ENCODE results near the gene DCAF11.

The DCAF11 gene

DNA sequence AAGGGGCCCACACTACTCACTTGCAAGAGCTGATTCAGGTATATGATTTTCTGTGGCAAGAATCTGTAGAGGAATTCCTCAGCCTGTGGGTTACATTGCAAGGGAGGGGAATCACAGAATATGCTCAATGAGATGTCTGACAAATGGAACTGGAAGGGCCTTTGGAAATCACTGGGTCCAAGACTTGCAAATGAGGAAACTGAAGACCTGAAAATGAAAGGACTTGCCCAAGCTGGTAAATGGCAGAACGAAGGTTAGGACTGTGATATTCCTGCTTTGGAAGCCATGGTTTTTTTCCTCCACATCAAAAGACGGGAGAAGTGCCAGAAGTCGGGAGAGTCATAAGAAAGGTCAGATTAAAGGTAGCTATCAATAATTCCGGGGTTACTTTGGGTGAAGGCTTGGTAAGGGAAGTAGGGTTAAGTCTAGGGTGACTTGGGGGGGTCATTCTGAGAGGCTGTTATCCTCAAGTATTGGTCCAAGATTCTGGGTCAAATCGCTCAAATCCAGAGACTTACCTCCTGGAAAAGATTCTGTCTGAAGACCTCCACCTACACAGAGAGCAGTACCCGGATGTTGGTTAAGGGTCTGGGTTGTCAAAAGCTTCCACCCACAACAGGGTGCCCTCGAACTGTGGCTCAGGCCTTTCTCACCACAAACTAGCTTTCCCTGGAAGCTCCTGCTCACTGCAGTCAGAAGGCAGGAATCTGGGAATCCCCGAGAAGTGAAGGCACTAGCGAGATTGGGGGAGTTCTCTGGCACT, 31.3 kb downstream of the DCAF11 start:
- DNase-seq (ENCODE audit: low read depth in 1 of 2, low spot score in 1 of 2), result no peak
- TF ChIP-seq JUND (IDR thresholded peaks at IDR 0.05; ENCODE audit: low read depth), result no peak
- in situ Hi-C loops (cut with HindIII; ENCODE audit: low pct_unique_long_range_greater_than_20kb, low sequenced_read_pairs), result no loop called here

DNA sequence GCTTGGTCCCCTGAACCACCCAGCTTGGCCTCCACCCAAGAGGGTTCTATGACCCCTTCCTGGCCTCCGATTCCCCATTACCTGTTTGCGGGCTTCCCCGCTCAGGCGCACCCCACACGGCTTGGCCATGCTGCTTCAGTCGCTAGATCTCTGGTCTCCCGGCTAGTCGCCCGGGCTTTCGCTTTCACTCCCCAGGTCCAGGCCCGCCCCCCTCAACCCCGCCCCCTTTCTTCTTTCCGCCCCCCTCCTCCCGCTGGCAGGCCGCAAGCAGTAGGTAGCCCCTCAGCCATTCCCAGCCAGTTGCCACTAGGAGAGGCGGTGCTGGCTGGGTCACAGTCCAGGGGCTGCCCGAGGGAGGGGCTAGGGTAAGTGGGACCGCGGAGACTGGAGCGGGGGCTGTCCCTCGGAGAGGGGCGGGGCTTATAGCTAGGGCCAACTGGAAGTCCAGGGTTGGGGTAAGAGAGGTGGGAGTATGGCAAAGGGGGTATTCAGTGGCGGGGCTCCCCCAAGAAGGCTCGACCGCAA, 31.9 kb downstream of the DCAF11 start, which contains the start of gene PSME2:
TSS of gene PSME2 (minus strand) at position 158 of the 525 bp plus-strand sequence. CDS start at position 129, 29 bp downstream.
- no peak for TF ChIP-seq JUND (IDR thresholded peaks at IDR 0.05; ENCODE audit: low read depth)
- in situ Hi-C loops (cut with HindIII; ENCODE audit: low pct_unique_long_range_greater_than_20kb, low sequenced_read_pairs), result no loop called here
- DNase-seq (ENCODE audit: low read depth in 1 of 2, low spot score in 1 of 2), result peak; percentile 81 to 97

DNA sequence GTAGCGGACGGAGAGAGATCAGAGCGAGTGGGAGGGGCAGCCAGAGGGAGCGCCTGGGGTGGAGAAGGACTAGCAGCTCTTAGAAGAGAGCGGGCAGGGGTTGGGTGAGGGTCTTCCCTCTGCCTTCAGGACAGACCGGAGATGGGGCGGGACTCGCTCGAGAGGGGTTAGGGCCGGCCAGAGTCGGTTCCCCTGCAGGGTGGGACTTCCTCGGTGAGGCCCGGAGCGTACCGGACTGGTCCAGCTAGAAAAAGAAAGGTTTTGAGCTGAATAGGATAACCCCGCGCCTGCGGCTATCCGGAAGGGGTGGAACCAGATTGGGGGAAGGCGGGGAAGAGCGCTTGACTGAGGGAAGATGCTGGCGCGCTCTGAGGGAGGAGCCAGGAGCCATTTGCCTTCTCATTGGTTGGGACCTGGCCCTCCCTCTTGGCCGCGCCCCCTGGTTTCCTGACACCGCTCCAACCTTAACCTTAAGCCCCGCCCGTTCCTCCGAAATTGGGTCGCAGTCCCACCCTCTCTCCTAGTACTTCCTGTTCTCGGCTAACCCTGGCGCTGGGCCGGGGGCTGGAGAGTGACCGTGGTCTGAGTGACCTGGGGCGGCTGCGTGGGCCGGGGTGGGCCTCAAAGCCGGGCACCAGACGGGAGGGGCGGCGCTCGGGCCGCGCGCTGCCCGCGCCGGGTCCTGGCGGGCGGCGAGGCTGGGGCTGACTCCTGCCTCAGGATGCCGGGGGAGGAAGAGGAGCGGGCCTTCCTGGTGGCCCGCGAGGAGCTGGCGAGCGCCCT, 32.6 kb downstream of the DCAF11 start, which contains the start of gene RNF31:
TSS of gene RNF31 (plus strand) at position 521 of the 783 bp plus-strand sequence. CDS start at position 722, 201 bp downstream.
- no peak for TF ChIP-seq JUND (IDR thresholded peaks at IDR 0.05; ENCODE audit: low read depth)
- DNase-seq (ENCODE audit: low read depth in 1 of 2, low spot score in 1 of 2), result peak; percentile 74 to 98
- in situ Hi-C loops (cut with HindIII; ENCODE audit: low pct_unique_long_range_greater_than_20kb, low sequenced_read_pairs), result no loop called here

DNA sequence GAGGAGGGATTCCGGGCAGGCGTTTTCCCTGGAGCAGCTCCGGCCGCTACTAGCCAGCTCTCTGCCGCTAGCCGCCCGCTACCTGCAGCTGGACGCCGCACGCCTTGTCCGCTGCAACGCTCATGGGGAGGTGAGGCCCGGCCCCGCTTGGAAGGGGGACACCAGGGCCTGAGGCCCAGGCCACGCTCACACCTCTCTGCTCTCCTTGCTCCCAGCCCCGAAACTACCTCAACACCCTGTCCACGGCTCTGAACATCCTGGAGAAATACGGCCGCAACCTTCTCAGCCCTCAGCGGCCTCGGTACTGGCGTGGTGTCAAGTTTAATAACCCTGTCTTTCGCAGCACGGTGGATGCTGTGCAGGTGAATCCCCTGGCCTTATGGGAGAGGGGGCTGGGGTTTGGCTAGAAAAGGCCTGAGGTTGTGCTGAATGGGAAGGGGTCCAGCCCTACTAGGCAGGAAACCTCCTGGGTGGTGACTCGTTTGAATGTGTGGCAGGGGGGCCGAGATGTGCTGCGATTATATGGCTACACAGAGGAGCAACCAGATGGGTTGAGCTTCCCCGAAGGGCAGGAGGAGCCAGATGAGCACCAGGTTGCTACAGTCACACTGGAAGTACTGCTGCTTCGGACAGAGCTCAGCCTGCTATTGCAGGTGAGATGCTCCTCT, 33.3 kb downstream of the DCAF11 start:
- DNase-seq (ENCODE audit: low read depth in 1 of 2, low spot score in 1 of 2), result no peak
- in situ Hi-C loops (cut with HindIII; ENCODE audit: low pct_unique_long_range_greater_than_20kb, low sequenced_read_pairs), result no loop called here
- TF ChIP-seq JUND (IDR thresholded peaks at IDR 0.05; ENCODE audit: low read depth), result no peak

DNA sequence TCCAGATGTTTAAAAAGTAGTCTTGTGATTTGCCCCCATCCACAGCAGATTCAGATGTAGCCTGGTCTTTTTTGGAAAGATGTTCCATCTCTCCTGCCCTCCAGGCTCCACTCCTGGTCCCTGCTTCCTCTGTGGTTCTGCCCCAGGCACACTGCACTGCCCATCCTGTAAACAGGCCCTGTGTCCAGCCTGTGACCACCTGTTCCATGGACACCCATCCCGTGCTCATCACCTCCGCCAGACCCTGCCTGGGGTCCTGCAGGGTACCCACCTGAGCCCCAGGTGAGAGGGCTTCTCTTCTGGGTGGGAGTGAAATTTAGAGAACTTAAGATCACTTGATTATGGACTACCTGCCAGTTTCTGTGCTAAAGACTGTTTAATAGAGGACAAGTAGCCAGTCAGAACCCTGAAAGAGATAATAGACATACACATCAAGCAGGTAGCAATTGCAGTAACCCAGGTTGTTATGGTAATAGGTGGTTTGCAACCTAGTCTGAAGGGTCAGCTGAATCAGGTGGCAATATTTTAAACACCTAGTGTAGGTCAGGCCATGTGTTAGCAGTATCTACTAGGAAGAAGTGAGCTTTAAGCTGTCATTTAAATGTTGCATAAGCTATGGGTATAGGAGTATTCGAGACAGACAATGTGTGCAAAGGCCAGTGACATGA, 34.9 kb downstream of the DCAF11 start:
- in situ Hi-C loops (cut with HindIII; ENCODE audit: low pct_unique_long_range_greater_than_20kb, low sequenced_read_pairs), result no loop called here
- DNase-seq (ENCODE audit: low read depth in 1 of 2, low spot score in 1 of 2), result no peak
- no peak for TF ChIP-seq JUND (IDR thresholded peaks at IDR 0.05; ENCODE audit: low read depth)

DNA sequence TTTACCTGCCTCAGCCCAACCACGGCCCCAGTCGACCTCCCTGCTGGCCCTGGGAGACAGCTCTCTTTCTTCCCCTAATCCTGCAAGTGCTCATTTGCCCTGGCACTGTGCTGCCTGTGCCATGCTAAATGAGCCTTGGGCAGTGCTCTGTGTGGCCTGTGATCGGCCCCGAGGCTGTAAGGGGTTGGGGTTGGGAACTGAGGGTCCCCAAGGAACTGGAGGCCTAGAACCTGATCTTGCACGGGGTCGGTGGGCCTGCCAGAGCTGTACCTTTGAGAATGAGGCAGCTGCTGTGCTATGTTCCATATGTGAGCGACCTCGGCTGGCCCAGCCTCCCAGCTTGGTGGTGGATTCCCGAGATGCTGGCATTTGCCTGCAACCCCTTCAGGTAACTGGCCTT, 35.5 kb downstream of the DCAF11 start:
- no peak for TF ChIP-seq JUND (IDR thresholded peaks at IDR 0.05; ENCODE audit: low read depth)
- in situ Hi-C loops (cut with HindIII; ENCODE audit: low pct_unique_long_range_greater_than_20kb, low sequenced_read_pairs), result no loop called here
- no peak for DNase-seq (ENCODE audit: low read depth in 1 of 2, low spot score in 1 of 2)

DNA sequence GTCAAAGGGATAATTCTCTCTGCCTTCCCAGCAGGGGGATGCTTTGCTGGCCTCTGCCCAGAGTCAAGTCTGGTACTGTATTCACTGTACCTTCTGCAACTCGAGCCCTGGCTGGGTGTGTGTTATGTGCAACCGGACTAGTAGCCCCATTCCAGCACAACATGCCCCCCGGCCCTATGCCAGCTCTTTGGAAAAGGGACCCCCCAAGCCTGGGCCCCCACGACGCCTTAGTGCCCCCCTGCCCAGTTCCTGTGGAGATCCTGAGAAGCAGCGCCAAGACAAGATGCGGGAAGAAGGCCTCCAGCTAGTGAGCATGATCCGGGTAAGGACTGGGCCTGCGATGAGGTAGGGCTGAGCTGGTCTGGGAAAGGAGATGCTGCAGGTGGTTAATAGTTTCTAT, 36.0 kb downstream of the DCAF11 start:
- no peak for TF ChIP-seq JUND (IDR thresholded peaks at IDR 0.05; ENCODE audit: low read depth)
- in situ Hi-C loops (cut with HindIII; ENCODE audit: low pct_unique_long_range_greater_than_20kb, low sequenced_read_pairs), result no loop called here

DNA sequence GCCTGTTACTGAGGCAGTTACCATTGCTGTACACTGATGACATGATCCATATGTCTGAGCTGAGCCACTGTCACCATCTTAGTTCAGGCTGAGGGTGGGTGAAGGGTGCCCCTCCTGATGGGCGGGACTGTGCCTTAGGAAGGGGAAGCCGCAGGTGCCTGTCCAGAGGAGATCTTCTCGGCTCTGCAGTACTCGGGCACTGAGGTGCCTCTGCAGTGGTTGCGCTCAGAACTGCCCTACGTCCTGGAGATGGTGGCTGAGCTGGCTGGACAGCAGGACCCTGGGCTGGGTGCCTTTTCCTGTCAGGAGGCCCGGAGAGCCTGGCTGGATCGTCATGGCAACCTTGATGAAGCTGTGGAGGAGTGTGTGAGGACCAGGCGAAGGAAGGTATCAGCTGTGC, 36.4 kb downstream of the DCAF11 start:
- no peak for TF ChIP-seq JUND (IDR thresholded peaks at IDR 0.05; ENCODE audit: low read depth)
- DNase-seq (ENCODE audit: low read depth in 1 of 2, low spot score in 1 of 2), result no peak
- in situ Hi-C loops (cut with HindIII; ENCODE audit: low pct_unique_long_range_greater_than_20kb, low sequenced_read_pairs), result no loop called here

More for the DNA sequence above, 36.0 kb downstream of the DCAF11 start:
- no peak for DNase-seq (ENCODE audit: low read depth in 1 of 2, low spot score in 1 of 2)

DNA sequence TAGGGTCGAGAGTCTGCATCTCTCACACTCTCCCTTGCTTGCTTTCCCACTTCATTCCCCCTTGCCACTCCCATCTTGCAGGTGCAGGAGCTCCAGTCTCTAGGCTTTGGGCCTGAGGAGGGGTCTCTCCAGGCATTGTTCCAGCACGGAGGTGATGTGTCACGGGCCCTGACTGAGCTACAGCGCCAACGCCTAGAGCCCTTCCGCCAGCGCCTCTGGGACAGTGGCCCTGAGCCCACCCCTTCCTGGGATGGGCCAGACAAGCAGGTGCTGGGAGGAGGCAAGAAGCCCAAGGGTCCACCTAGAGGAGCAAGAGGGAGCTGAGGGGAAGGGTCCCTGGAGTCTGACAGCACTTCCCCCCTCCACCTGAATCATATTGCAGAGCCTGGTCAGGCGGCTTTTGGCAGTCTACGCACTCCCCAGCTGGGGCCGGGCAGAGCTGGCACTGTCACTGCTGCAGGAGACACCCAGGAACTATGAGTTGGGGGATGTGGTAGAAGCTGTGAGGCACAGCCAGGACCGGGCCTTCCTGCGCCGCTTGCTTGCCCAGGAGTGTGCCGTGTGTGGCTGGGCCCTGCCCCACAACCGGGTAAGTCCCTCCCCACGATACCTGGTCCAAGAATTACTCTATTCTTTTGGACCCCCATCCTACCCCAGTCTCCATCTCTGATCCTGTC, 37.0 kb downstream of the DCAF11 start:
- in situ Hi-C loops (cut with HindIII; ENCODE audit: low pct_unique_long_range_greater_than_20kb, low sequenced_read_pairs), result no loop called here
- no peak for DNase-seq (ENCODE audit: low read depth in 1 of 2, low spot score in 1 of 2)
- TF ChIP-seq JUND (IDR thresholded peaks at IDR 0.05; ENCODE audit: low read depth), result no peak

DNA sequence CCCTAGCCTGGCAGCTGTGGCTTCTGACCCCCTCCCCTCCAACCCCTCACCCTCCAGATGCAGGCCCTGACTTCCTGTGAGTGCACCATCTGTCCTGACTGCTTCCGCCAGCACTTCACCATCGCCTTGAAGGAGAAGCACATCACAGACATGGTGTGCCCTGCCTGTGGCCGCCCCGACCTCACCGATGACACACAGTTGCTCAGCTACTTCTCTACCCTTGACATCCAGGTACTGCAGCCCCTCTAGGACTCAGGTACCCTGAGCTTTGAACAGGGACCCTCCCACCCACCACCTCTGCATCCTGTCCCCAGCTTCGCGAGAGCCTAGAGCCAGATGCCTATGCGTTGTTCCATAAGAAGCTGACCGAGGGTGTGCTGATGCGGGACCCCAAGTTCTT, 40.5 kb downstream of the DCAF11 start:
- no peak for TF ChIP-seq JUND (IDR thresholded peaks at IDR 0.05; ENCODE audit: low read depth)
- no peak for DNase-seq (ENCODE audit: low read depth in 1 of 2, low spot score in 1 of 2)
- in situ Hi-C loops (cut with HindIII; ENCODE audit: low pct_unique_long_range_greater_than_20kb, low sequenced_read_pairs), result no loop called here

DNA sequence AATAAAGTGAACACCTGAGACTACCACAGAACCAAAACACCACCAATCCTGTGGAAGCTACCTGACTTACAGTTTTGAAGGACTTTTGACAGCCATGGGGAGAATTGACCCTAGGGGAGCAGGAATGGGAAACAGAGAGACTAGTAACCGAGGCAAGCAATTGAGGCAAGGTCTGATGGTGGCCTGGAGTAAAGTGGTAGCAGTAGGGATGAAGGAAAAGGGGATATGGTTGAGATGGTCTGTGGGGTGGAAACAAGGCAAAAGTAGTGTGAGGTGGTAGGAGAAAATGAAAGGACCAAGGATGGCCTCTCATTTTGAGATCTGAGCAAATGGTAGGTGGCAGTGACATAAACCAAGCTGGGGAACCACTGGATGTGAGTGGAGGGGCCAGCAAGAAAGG, 42.3 kb downstream of the DCAF11 start:
- in situ Hi-C loops (cut with HindIII; ENCODE audit: low pct_unique_long_range_greater_than_20kb, low sequenced_read_pairs), result no loop called here
- no peak for DNase-seq (ENCODE audit: low read depth in 1 of 2, low spot score in 1 of 2)

More for the DNA sequence above, 42.3 kb downstream of the DCAF11 start:
- no peak for TF ChIP-seq JUND (IDR thresholded peaks at IDR 0.05; ENCODE audit: low read depth)

Data from T47D (cell line).